CD4-positive, CD25-positive, alpha-beta regulatory T cell (primary cell): ENCODE measurements around the gene FMR1. TPM values are rescaled to one million over a fixed set of nuclear protein-coding genes. Genes with fewer than 3 reads are reported as not detected.

Experiments
- ATAC-seq, 2 donors: fragments of 150-1000 bp; cut with Tn5 transposase; one replicate each; pipeline ENCODE4 v1.10.0; 2021; ENCODE audit warnings: low read depth in 2 of 2, moderate number of reproducible peaks in 2 of 2, moderate library complexity in 1 of 2
- DNase-seq, 3 donors: peaks; one replicate each; pipeline versions ENCODE4 v3.0.0 to v3.0.0-alpha.2; 2012 to 2022; ENCODE audit warnings: mixed read lengths in 1 of 3
- H3K27ac ChIP-seq: one replicate; pipeline ENCODE4 v1.7.0; 2013; ENCODE audit warnings: mild to moderate bottlenecking, low read length; ENCODE audit not compliant: insufficient read depth, poor library complexity, severe bottlenecking
- H3K27me3 ChIP-seq: one replicate; pipeline ENCODE4 v1.7.0; 2013; ENCODE audit warnings: low read length; ENCODE audit not compliant: control insufficient read depth, insufficient read depth
- H3K36me3 ChIP-seq: one replicate; pipeline ENCODE4 v1.7.0; 2013; ENCODE audit warnings: mild to moderate bottlenecking, low read length, moderate library complexity; ENCODE audit not compliant: control insufficient read depth, insufficient read depth
- H3K4me1 ChIP-seq: 2 replicates; pipeline ENCODE4 v1.7.0; 2013; ENCODE audit warnings: mild to moderate bottlenecking, low read length; ENCODE audit not compliant: insufficient read depth, control insufficient read depth, poor library complexity, severe bottlenecking
- H3K4me3 ChIP-seq: one replicate; pipeline ENCODE4 v1.7.0; 2013; ENCODE audit warnings: low read depth, mild to moderate bottlenecking, low read length, moderate library complexity
- H3K9me3 ChIP-seq, 2 experiments: 1 replicate in 1 of 2; 2 replicates in 1 of 2; pipeline ENCODE4 v1.7.0; 2013; ENCODE audit warnings: low read length in 2 of 2, mild to moderate bottlenecking in 1 of 2, moderate library complexity in 1 of 2; ENCODE audit not compliant: control insufficient read depth in 2 of 2
- H3K27ac Mint-ChIP-seq, 3 donors: one replicate each; pipeline ENCODE4 v1.8.0; 2020 to 2022; ENCODE audit warnings: mild to moderate bottlenecking in 3 of 3, mixed read lengths in 3 of 3, moderate library complexity in 2 of 3
- H3K27me3 Mint-ChIP-seq: one replicate; pipeline ENCODE4 v1.8.0; 2022; ENCODE audit warnings: mild to moderate bottlenecking, mixed read lengths
- H3K36me3 Mint-ChIP-seq: one replicate; pipeline ENCODE4 v1.8.0; 2020; ENCODE audit warnings: mixed read lengths
- H3K4me1 Mint-ChIP-seq, 4 donors: one replicate each; pipeline ENCODE4 v1.8.0; 2020 to 2022; ENCODE audit warnings: mixed read lengths in 4 of 4, mild to moderate bottlenecking in 1 of 4
- H3K4me3 Mint-ChIP-seq, 4 donors: one replicate each; pipeline ENCODE4 v1.8.0; 2020 to 2022; ENCODE audit warnings: mild to moderate bottlenecking in 4 of 4, mixed read lengths in 4 of 4, moderate library complexity in 3 of 4
- H3K9me3 Mint-ChIP-seq, 7 donors: one replicate each; pipeline ENCODE4 v1.8.0; 2020 to 2022; ENCODE audit warnings: mixed read lengths in 7 of 7, mild to moderate bottlenecking in 3 of 7, moderate library complexity in 2 of 7
- polyA plus RNA-seq, 4 donors: library from polyadenylated mRNA; unstranded; fragments of 300-500 nt; fragmentation: Illumina TruSeq; gene quantifications; one replicate each; pipeline ENCODE4 v1.2.3, GENCODE V29; 2021
- total RNA-seq: library from RNA; stranded (reverse); gene quantifications from one replicate; pipeline ENCODE4 v1.2.3, GENCODE V29; 2022

Gene FMR1
- total and polyA plus RNA-seq, 5 donors from 2014 or later = 5.6 to 89.5 (median 9.3) TPM

GRCh38 chrX:147902270-147902669 is 9.4 kb upstream of the FMR1 start:
- H3K4me3 Mint-ChIP-seq = no peak overlapping the region
- Histone ChIP-seq H3K9me3 (no peaks in the 10 kb centered on the region), H3K27me3 (no peaks in the 10 kb centered on the region), H3K4me3 (no peak overlapping the region), H3K36me3 (no peaks in the 10 kb centered on the region), H3K4me1 (no peaks in the 10 kb centered on the region), H3K27ac (no peak overlapping the region)
- no peak for ATAC-seq
- peaks cover 0 to 7% (median 4%) of the 10 kb centered on the region in 4 donors for H3K4me1 Mint-ChIP-seq
- DNase-seq = no peak
- H3K9me3 Mint-ChIP-seq = peaks cover 0 to 2% (median 0%) of the 10 kb centered on the region in 7 donors
- H3K36me3 Mint-ChIP-seq = no peaks in the 10 kb centered on the region
- H3K27ac Mint-ChIP-seq = no peak overlapping the region
- no peaks in the 10 kb centered on the region for H3K27me3 Mint-ChIP-seq

GRCh38 chrX:147908106-147908505 is 3.6 kb upstream of the FMR1 start:
- Mint-ChIP-seq H3K4me1 (peaks cover 0 to 6% (median 0%) of the 10 kb centered on the region in 4 donors), H3K27me3 (no peaks in the 10 kb centered on the region), H3K9me3 (no peaks in the 10 kb centered on the region), H3K36me3 (no peaks in the 10 kb centered on the region), H3K4me3 (no peak overlapping the region), H3K27ac (no peak overlapping the region)
- ATAC-seq = no peak
- Histone ChIP-seq H3K4me1 (peaks cover 6% of the 10 kb centered on the region), H3K4me3 (no peak overlapping the region), H3K27ac (no peak overlapping the region), H3K9me3 (no peaks in the 10 kb centered on the region), H3K27me3 (no peaks in the 10 kb centered on the region), H3K36me3 (no peaks in the 10 kb centered on the region)
- DNase-seq = no peak

- Histone ChIP-seq H3K27ac (no peak overlapping the region), H3K36me3 (no peaks in the 10 kb centered on the region), H3K4me1 (peaks cover 25% of the 10 kb centered on the region), H3K9me3 (no peaks in the 10 kb centered on the region), H3K27me3 (no peaks in the 10 kb centered on the region), H3K4me3 (peak overlapping the region; percentile 67)
- H3K27me3 Mint-ChIP-seq = no peaks in the 10 kb centered on the region
- peak overlapping the region in 1 of 3 donors; percentile 83 for H3K27ac Mint-ChIP-seq
- DNase-seq (no peak), ATAC-seq (no peak)
- no peaks in the 10 kb centered on the region for H3K36me3 Mint-ChIP-seq
- no peaks in the 10 kb centered on the region for H3K9me3 Mint-ChIP-seq
- H3K4me1 Mint-ChIP-seq = peaks cover 6 to 28% (median 11%) of the 10 kb centered on the region in 4 donors
- peak overlapping the region; percentile 83 to 97 (median 90) for H3K4me3 Mint-ChIP-seq
These were observed 1.1 kb upstream of the FMR1 start for GRCh38 chrX:147910607-147911006.

GRCh38 chrX:147912093-147912801 is 528 bp downstream of the FMR1 start:
- peak; percentile 11 to 64 (median 25) for DNase-seq
- peak overlapping the region; percentile 87 for H3K4me3 ChIP-seq
- Mint-ChIP-seq H3K27me3 (no peaks in the 10 kb centered on the region), H3K27ac (peak overlapping the region; percentile 79 to 96 (median 92)), H3K36me3 (no peaks in the 10 kb centered on the region), H3K4me1 (peaks cover 6 to 45% (median 24%) of the 10 kb centered on the region in 4 donors), H3K9me3 (no peaks in the 10 kb centered on the region), H3K4me3 (peak overlapping the region; percentile 83 to 97 (median 96))
- ATAC-seq = peak in 1 of 2 donors; percentile 37
- no peaks in the 10 kb centered on the region for H3K9me3 ChIP-seq
- H3K27me3 ChIP-seq = no peaks in the 10 kb centered on the region
- peak overlapping the region; percentile 83 for H3K27ac ChIP-seq
- peaks cover 31% of the 10 kb centered on the region for H3K4me1 ChIP-seq
- no peaks in the 10 kb centered on the region for H3K36me3 ChIP-seq

- H3K36me3 Mint-ChIP-seq = no peaks in the 10 kb centered on the region
- ATAC-seq (no peak), DNase-seq (no peak)
- H3K4me1 ChIP-seq = peaks cover 38% of the 10 kb centered on the region
- no peaks in the 10 kb centered on the region for H3K36me3 ChIP-seq
- no peak overlapping the region for H3K27ac Mint-ChIP-seq
- H3K9me3 ChIP-seq = no peaks in the 10 kb centered on the region
- H3K27ac ChIP-seq = no peak overlapping the region
- peak overlapping the region; percentile 83 to 97 (median 96) for H3K4me3 Mint-ChIP-seq
- peaks cover 6 to 57% (median 35%) of the 10 kb centered on the region in 4 donors for H3K4me1 Mint-ChIP-seq
- no peaks in the 10 kb centered on the region for H3K9me3 Mint-ChIP-seq
- H3K27me3 ChIP-seq = no peaks in the 10 kb centered on the region
- peak overlapping the region; percentile 87 for H3K4me3 ChIP-seq
- H3K27me3 Mint-ChIP-seq = no peaks in the 10 kb centered on the region
These were observed 1.9 kb downstream of the FMR1 start for GRCh38 chrX:147913570-147913969.

- no peak overlapping the region for H3K27ac ChIP-seq
- no peak for ATAC-seq
These were observed 2.9 kb downstream of the FMR1 start for GRCh38 chrX:147914591-147914990.

GRCh38 chrX:147916375-147916968 is 4.8 kb downstream of the FMR1 start:
- Mint-ChIP-seq H3K36me3 (no peaks in the 10 kb centered on the region), H3K4me1 (peaks cover 11 to 67% (median 43%) of the 10 kb centered on the region in 4 donors), H3K27ac (peak overlapping the region; percentile 13 to 93 (median 28)), H3K27me3 (no peaks in the 10 kb centered on the region), H3K9me3 (no peaks in the 10 kb centered on the region), H3K4me3 (peak overlapping the region in 3 of 4 donors; percentile 38 to 83 (median 71))
- ATAC-seq (no peak), DNase-seq (no peak)
- Histone ChIP-seq H3K36me3 (no peaks in the 10 kb centered on the region), H3K9me3 (no peaks in the 10 kb centered on the region), H3K4me1 (peaks cover 43% of the 10 kb centered on the region), H3K27ac (peak overlapping the region; percentile 68), H3K27me3 (no peaks in the 10 kb centered on the region), H3K4me3 (no peak overlapping the region)

More at GRCh38 chrX:147914591-147914990, 2.9 kb downstream of the FMR1 start:
- peaks cover 6 to 60% (median 35%) of the 10 kb centered on the region in 4 donors for H3K4me1 Mint-ChIP-seq
- H3K9me3 ChIP-seq = no peaks in the 10 kb centered on the region
- no peak for DNase-seq
- peak overlapping the region; percentile 83 to 97 (median 96) for H3K4me3 Mint-ChIP-seq
- H3K27ac Mint-ChIP-seq = peak overlapping the region in 1 of 3 donors; percentile 60
- no peaks in the 10 kb centered on the region for H3K36me3 ChIP-seq
- no peaks in the 10 kb centered on the region for H3K9me3 Mint-ChIP-seq
- H3K36me3 Mint-ChIP-seq = no peaks in the 10 kb centered on the region
- peaks cover 46% of the 10 kb centered on the region for H3K4me1 ChIP-seq
- no peaks in the 10 kb centered on the region for H3K27me3 ChIP-seq
- peak overlapping the region; percentile 87 for H3K4me3 ChIP-seq
- H3K27me3 Mint-ChIP-seq = no peaks in the 10 kb centered on the region
